Measurements from ENCODE around the gene CSMD2. TPM values are rescaled to one million over a fixed set of nuclear protein-coding genes. Genes with fewer than 3 reads are reported as not detected.

Gene CSMD2
- total and polyA plus RNA-seq, 12 donors: 0.35 to 5.1 (median 1.5) TPM

DNA sequence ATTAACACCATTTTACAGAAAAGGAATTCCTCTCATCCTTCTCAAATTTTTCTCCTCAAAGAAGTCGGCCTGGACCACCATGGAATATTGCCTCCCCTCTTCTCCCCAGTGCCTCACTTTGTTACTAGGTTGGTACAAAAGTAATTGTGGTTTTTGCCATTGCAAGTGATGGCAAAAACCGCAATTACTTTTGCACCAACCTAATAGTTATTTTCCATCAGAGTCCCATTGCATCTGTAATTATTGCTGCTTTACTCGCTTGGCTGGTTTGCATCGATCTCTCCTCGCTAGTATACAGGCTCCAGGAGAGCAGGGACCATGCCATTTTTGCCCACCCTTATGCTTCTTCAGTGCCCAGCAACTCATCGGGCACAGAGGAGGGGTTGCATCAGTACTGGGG is 10.7 kb upstream of the CSMD2 start:
- Histone ChIP-seq H3K27ac (no peak overlapping the region), H3K36me3 (replicated peaks in 1 of 2) (no peaks in the 10 kb centered on the region), H3K9me3 (replicated peaks in 1 of 3) (no peaks in the 10 kb centered on the region), H3K4me3 (no peak overlapping the region), H3K4me1 (replicated peaks in 1 of 2) (no peaks in the 10 kb centered on the region), H3K27me3 (peaks cover 33% of the 10 kb centered on the region)
- WGBS, 4 donors: 87 to 89% (median 88%) methylated on average over 6 of the region's 6 CpGs
- TF ChIP-seq, protein P1, sequence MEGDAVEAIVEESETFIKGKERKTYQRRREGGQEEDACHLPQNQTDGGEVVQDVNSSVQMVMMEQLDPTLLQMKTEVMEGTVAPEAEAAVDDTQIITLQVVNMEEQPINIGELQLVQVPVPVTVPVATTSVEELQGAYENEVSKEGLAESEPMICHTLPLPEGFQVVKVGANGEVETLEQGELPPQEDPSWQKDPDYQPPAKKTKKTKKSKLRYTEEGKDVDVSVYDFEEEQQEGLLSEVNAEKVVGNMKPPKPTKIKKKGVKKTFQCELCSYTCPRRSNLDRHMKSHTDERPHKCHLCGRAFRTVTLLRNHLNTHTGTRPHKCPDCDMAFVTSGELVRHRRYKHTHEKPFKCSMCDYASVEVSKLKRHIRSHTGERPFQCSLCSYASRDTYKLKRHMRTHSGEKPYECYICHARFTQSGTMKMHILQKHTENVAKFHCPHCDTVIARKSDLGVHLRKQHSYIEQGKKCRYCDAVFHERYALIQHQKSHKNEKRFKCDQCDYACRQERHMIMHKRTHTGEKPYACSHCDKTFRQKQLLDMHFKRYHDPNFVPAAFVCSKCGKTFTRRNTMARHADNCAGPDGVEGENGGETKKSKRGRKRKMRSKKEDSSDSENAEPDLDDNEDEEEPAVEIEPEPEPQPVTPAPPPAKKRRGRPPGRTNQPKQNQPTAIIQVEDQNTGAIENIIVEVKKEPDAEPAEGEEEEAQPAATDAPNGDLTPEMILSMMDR (IDR thresholded peaks at IDR 0.05): no peak
- TF ChIP-seq POLR2A (IDR thresholded peaks at IDR 0.05): no peak
- intact Hi-C loops (cut with DNase I): no loop called here
- DNase-seq: no peak

DNA sequence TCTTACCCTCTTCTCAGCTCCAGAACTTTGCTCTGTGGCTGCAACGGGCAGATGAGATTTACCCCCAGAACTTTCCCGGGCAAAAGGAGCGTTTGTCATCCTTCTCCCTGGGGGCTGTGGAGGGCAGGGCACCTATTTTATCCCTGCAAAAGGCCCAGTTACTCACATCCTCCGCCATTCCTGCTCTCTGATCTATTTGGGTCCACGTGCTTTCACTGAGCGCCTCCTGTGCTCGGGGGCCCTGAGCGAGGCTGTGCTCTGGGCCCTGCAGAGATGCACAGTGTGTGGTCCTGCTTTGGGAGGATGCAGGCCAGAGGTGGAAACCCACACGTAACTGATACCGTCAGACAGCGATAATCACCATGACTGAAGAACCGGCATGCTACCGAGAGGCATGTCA is 2.4 kb upstream of the CSMD2 start:
- Histone ChIP-seq H3K36me3 (replicated peaks in 1 of 2) (no peaks in the 10 kb centered on the region), H3K27ac (no peak overlapping the region), H3K4me3 (no peak overlapping the region), H3K27me3 (no peaks in the 10 kb centered on the region), H3K9me3 (replicated peaks in 1 of 3) (no peaks in the 10 kb centered on the region), H3K4me1 (replicated peaks in 1 of 2) (peaks cover 14 to 18% of the 10 kb centered on the region in 2 donors)
- DNase-seq: no peak
- no peak for TF ChIP-seq POLR2A (IDR thresholded peaks at IDR 0.05)
- 58 to 75% (median 62%) methylated on average over 12 to 13 of the region's 13 CpGs for WGBS, 4 donors
- intact Hi-C loops (cut with DNase I): no loop called here

DNA sequence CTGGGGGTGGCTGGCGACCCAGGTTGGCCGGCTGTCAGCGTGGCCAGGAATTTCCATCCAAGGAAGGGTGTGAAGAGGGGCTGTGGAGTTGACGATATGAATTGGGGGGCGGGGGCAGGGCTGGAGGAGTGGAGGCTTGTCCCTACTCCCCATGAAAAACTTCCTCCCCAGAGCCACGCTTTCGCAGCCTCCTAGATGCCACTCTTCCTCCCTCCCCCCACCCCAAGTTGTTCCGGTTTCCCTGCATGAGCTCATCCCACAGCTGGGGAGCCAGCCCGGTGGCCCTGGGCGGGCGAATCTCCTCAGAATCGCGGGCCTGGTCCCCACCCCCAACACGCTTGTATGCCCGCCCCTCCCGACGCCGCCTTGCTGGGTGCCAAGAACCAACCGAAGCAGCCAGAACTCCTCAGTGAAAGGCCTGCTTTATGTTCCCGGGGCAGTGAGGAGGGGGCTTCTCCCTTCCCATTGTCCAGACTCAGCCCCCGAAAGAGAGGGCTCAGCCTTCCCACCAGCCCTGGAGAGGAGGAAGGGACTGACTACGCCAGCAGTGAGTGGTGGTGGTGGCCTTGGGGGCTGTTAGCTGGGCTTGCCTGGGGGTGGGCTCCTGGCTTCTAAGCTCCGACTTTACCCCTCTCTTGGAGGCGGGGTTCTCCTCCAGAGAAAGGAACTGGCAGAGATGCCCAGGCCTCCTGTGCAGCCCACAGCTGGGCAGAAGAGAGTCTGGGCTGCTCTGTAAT is 1.8 kb upstream of the CSMD2 start:
- Histone ChIP-seq H3K27ac (peak overlapping the region in 2 of 5 donors; percentile 32 to 72), H3K4me3 (peak overlapping the region in 1 of 4 donors; percentile 56), H3K27me3 (no peaks in the 10 kb centered on the region), H3K4me1 (replicated peaks in 1 of 2) (peaks cover 14 to 18% of the 10 kb centered on the region in 2 donors), H3K36me3 (replicated peaks in 1 of 2) (no peaks in the 10 kb centered on the region), H3K9me3 (replicated peaks in 1 of 3) (no peaks in the 10 kb centered on the region)
- WGBS, 4 donors: 6 to 7% (median 6%) methylated on average over 7 to 24 of the region's 24 CpGs
- TF ChIP-seq, protein P1 (IDR thresholded peaks at IDR 0.05): no peak
- TF ChIP-seq POLR2A (IDR thresholded peaks at IDR 0.05): peak in 1 of 2 donors; percentile 50
- DNase-seq: peak; percentile 61 to 77 (median 71)
- intact Hi-C loops (cut with DNase I): no loop called here

DNA sequence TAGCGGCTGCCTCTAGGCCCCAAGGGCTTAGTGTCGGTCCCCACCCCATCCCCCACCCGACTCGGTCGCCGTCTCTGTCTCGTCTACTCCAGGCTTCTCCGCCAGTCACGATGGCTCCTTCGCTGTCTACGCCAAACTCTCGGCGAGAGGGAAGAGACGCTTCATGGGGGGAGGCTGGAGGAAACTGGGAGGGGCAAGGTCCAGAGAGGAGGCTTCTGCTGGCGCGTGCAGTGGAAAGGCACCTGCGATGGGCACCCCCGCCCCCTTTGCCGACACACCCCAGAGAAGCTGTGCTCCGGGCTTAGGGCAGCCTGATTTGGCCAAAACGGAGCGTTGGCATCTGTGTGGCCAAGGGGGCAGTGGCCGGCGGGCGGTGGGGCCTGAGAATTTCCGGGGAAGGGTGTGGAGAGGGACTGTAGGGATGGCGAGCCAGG is 1.2 kb upstream of the CSMD2 start:
- Histone ChIP-seq H3K4me3 (peak overlapping the region in 1 of 4 donors; percentile 56), H3K9me3 (replicated peaks in 1 of 3) (no peaks in the 10 kb centered on the region), H3K27me3 (no peaks in the 10 kb centered on the region), H3K4me1 (replicated peaks in 1 of 2) (peaks cover 14 to 18% of the 10 kb centered on the region in 2 donors), H3K36me3 (replicated peaks in 1 of 2) (no peaks in the 10 kb centered on the region), H3K27ac (peak overlapping the region in 2 of 5 donors; percentile 32 to 72)
- TF ChIP-seq POLR2A (IDR thresholded peaks at IDR 0.05): no peak
- TF ChIP-seq, protein P1 (IDR thresholded peaks at IDR 0.05): no peak
- WGBS, 4 donors: 2 to 6% (median 4%) methylated on average over 13 to 27 of the region's 27 CpGs
- peak in 6 of 7 donors; percentile 13 to 51 (median 30) for DNase-seq
- intact Hi-C loops (cut with DNase I): no loop called here
